Ectodermal cell (in vitro differentiated cells): Measurements from ENCODE around the gene HMBS.

Experiments used
- H3K27ac ChIP-seq: 2 replicates; pipeline ENCODE4 v1.7.0; 2013; ENCODE audit warnings: mild to moderate bottlenecking, low read depth, low read length; ENCODE audit not compliant: insufficient read depth, poor library complexity, severe bottlenecking
- H3K27me3 ChIP-seq: 2 replicates; pipeline ENCODE4 v1.7.0; 2013; ENCODE audit warnings: mild to moderate bottlenecking, low read length; ENCODE audit not compliant: insufficient read depth, control insufficient read depth, poor library complexity, severe bottlenecking
- H3K36me3 ChIP-seq: one replicate; pipeline ENCODE4 v1.7.0; 2013; ENCODE audit warnings: low read length; ENCODE audit not compliant: control insufficient read depth, insufficient read depth
- H3K4me1 ChIP-seq: one replicate; pipeline ENCODE4 v1.7.0; 2013; ENCODE audit warnings: low read length; ENCODE audit not compliant: control insufficient read depth, insufficient read depth
- H3K4me3 ChIP-seq: 2 replicates; pipeline ENCODE4 v1.7.0; 2013; ENCODE audit warnings: low read depth, low read length, control low read depth; ENCODE audit not compliant: insufficient read depth
- H3K9me3 ChIP-seq: 2 replicates; pipeline ENCODE4 v1.7.0; 2013; ENCODE audit warnings: mild to moderate bottlenecking, low read length, moderate library complexity; ENCODE audit not compliant: control insufficient read depth
- WGBS, 2 experiments: methylation state at CpG; one replicate each; pipeline ENCODE4 v1.1.7; 2013; ENCODE audit warnings: missing lambda C conversion rate in 2 of 2; 5-methylcytosine and 5-hydroxymethylcytosine counted together

The HMBS gene

DNA sequence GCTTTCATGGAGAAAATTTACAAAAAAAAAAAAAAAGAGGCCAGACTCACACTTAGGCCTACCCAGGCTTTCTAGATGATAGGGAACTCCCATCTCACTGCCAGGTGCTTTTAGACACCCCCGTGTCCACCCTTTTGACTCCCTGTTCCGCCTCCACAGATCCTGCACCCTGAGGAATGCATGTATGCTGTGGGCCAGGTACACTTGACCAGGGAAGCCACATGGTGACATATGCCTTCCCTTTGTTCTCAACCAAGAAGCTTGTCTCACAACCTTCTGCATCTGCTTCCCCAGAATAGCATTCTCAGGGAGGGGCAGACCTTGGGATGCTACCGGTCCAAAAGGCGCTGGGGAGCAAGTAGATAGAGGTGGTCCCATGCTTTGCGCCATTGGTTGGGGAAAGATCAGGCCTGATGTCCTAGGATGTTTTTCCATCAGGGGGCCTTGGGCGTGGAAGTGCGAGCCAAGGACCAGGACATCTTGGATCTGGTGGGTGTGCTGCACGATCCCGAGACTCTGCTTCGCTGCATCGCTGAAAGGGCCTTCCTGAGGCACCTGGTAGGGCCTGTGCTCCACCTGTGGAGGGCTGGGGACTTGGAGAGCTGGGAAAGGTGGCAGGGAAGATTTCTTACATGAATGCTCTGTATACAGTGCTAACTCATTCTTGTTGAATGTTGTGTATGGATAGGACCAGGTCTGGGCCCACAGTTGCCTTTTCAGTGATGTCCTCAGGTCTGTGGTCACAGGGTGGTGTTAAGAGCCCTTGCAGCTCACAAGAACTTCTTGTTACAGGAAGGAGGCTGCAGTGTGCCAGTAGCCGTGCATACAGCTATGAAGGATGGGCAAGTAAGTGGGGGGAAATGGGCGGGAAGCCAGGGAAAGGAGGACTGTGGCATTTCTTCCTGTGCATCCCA is 7.5 kb downstream of the HMBS start:
- 90 to 93% methylated on average over 13 of the region's 13 CpGs for WGBS, 2 experiments
- H3K9me3 ChIP-seq = no peaks in the 10 kb centered on the region
- no peaks in the 10 kb centered on the region for H3K27me3 ChIP-seq
- no peak overlapping the region for H3K27ac ChIP-seq
- peak overlapping the region; percentile 99 for H3K4me3 ChIP-seq
- H3K36me3 ChIP-seq = peaks cover 24% of the 10 kb centered on the region
- peaks cover 20% of the 10 kb centered on the region for H3K4me1 ChIP-seq

DNA sequence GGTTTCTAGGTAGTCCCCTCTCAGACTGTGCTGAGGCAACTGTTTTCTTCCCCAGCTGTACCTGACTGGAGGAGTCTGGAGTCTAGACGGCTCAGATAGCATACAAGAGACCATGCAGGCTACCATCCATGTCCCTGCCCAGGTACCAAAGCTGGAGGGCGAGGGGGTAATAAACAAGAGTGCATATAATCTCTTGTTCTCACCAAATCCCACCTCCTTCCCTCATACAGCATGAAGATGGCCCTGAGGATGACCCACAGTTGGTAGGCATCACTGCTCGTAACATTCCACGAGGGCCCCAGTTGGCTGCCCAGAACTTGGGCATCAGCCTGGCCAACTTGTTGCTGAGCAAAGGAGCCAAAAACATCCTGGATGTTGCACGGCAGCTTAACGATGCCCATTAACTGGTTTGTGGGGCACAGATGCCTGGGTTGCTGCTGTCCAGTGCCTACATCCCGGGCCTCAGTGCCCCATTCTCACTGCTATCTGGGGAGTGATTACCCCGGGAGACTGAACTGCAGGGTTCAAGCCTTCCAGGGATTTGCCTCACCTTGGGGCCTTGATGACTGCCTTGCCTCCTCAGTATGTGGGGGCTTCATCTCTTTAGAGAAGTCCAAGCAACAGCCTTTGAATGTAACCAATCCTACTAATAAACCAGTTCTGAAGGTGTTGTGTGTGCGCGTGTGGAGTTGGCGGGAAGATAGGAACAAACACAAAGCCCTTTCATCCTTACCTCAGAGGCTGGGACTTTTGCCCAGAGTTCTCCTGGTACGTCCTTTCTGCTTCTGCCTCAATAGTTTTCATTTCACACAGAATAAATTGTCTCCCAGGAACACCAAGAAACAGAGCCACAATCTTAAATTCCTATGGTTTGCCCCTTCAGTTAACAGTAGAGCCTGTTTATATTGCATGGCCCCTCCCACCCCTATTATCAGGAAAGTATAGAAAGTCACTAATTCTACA is 8.5 kb downstream of the HMBS start:
- Histone ChIP-seq H3K36me3 (peaks cover 33% of the 10 kb centered on the region), H3K9me3 (no peaks in the 10 kb centered on the region), H3K4me1 (peaks cover 20% of the 10 kb centered on the region), H3K27me3 (no peaks in the 10 kb centered on the region), H3K4me3 (peak overlapping the region; percentile 99), H3K27ac (no peak overlapping the region)
- WGBS, 2 experiments = 55 to 67% methylated on average over 12 of the region's 12 CpGs

- Histone ChIP-seq H3K27ac (peak overlapping the region; percentile 90), H3K9me3 (no peaks in the 10 kb centered on the region), H3K27me3 (no peaks in the 10 kb centered on the region), H3K4me1 (peaks cover 20% of the 10 kb centered on the region), H3K4me3 (peak overlapping the region; percentile 99), H3K36me3 (peaks cover 34% of the 10 kb centered on the region)
- 0 to 1% methylated on average over 81 of the region's 81 CpGs for WGBS, 2 experiments
These were observed 9.5 kb downstream of the HMBS start for GRCh38 chr11:119093942-119094815.

GRCh38 chr11:119094816-119095065 is 10.1 kb downstream of the HMBS start:
- Histone ChIP-seq H3K4me1 (peaks cover 20% of the 10 kb centered on the region), H3K27ac (peak overlapping the region; percentile 90), H3K4me3 (peak overlapping the region; percentile 99), H3K36me3 (peaks cover 34% of the 10 kb centered on the region), H3K9me3 (no peaks in the 10 kb centered on the region), H3K27me3 (no peaks in the 10 kb centered on the region)
- WGBS, 2 experiments = 0 to 1% methylated on average over 19 of the region's 19 CpGs

DNA sequence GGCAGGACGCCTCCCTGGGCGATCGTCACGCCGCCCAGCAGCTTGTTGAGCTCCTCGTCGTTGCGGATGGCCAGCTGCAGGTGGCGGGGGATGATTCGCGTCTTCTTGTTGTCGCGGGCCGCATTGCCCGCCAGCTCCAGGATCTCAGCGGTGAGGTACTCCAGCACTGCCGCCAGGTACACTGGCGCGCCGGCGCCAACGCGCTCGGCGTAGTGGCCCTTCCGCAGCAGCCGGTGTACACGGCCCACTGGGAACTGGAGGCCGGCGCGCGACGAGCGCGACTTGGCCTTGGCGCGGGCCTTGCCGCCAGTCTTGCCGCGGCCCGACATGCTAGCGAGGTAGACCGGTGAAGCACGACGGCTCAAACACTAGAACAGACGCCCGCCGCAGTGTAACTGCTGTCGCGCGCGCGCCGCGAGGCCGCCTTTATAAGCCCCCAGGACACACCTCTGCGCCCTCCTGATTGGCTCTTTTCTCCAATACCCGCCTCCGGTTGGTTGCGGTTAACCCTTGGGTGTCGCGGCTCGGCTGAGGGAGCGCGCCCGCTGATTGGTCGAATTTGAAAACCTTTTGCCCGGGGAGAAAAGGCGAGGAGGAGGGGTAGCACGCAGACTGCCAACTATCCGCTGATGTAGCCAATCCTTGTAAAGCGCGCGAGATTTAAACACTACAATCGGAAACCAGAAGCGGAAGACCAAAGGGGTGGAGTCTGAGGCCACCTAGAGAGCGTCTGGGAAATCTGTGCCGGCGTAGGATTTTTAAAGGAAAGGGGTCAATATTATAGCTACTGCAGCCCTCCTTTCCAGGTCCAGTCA is 10.6 kb downstream of the HMBS start:
- H3K27ac ChIP-seq = peak overlapping the region; percentile 90
- no peaks in the 10 kb centered on the region for H3K9me3 ChIP-seq
- H3K27me3 ChIP-seq = no peaks in the 10 kb centered on the region
- WGBS, 2 experiments = 0% methylated on average over 78 to 79 of the region's 79 CpGs
- peaks cover 34% of the 10 kb centered on the region for H3K36me3 ChIP-seq
- peak overlapping the region; percentile 99 for H3K4me3 ChIP-seq
- peaks cover 24% of the 10 kb centered on the region for H3K4me1 ChIP-seq

- Histone ChIP-seq H3K36me3 (peaks cover 18% of the 10 kb centered on the region), H3K27ac (no peak overlapping the region), H3K9me3 (no peaks in the 10 kb centered on the region), H3K4me3 (no peak overlapping the region), H3K4me1 (peaks cover 10% of the 10 kb centered on the region), H3K27me3 (no peaks in the 10 kb centered on the region)
- 92% methylated on average over 6 of the region's 6 CpGs for WGBS, 2 experiments
These were observed 15.0 kb downstream of the HMBS start for GRCh38 chr11:119099711-119100110.

DNA sequence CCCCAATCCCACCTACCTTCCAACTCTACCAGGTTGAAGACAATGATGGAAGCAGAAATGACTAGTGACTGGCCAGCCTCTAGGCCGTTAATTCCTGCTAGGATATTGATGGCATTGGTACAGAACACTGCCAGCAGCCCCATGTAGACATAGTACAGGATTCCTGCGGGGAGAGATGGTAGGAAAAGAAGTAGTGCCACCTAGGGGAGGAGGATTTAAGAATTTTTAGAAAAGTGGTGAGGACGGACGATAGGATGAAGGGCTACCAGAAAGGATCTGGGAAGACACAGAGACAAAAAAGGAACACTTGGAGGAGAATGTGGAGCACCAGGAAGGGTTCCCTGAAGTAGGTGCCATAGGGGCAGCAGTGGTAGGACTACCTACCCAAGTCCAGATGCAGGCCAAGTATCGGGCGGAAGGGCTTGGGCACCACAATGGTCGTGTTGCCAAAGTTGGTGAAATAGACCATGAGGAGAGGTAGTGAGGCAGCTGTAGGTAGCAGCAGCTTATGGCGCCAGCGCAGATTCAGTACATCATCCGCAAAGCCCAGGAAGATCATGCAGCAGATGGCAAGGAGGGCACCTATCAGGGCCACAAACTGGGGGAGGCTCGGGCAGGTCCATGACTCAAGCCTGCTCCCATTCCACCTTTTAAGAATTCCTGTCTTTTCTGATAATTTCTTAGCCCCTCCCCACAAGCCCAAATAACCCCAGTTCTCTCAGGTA is 15.7 kb downstream of the HMBS start:
- Histone ChIP-seq H3K9me3 (no peaks in the 10 kb centered on the region), H3K4me1 (peaks cover 10% of the 10 kb centered on the region), H3K27ac (no peak overlapping the region), H3K4me3 (peak overlapping the region; percentile 75), H3K36me3 (peaks cover 18% of the 10 kb centered on the region), H3K27me3 (no peaks in the 10 kb centered on the region)
- WGBS, 2 experiments = 60 to 66% methylated on average over 11 of the region's 11 CpGs

- H3K36me3 ChIP-seq = peaks cover 18% of the 10 kb centered on the region
- H3K27ac ChIP-seq = peak overlapping the region; percentile 95
- peaks cover 10% of the 10 kb centered on the region for H3K4me1 ChIP-seq
- H3K4me3 ChIP-seq = peak overlapping the region; percentile 75
- 1% methylated on average over 29 of the region's 29 CpGs for WGBS, 2 experiments
- H3K9me3 ChIP-seq = no peaks in the 10 kb centered on the region
- H3K27me3 ChIP-seq = no peaks in the 10 kb centered on the region
These were observed 16.5 kb downstream of the HMBS start for GRCh38 chr11:119100994-119101758.
